Globus pallidus (tissue), 1 donor: ENCODE results near the gene MB21D2.

ENCODE experiments used
- DNase-seq: peaks from one replicate; pipeline ENCODE4 v3.0.0-alpha.2; 2015; ENCODE audit warnings: low spot score

MB21D2 gene

DNA sequence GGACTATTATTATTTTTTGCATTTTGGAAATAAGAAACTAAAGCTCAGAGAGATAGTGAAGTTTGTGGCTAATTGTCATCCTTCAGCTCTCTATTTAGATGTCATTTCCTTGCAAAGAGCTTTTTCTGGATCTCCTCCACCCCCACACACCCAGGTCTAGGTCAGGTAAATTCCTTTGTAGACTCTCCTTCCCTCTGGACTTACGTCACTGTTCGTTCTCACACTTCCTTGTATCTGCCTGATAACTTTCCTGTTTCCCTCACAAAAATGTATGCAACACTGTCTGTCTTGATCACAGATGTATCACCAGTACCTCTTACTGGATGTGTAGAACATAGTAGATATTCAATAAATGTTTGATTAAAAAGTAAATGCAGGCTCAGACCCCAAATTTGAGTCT lies 6.1 kb upstream of the MB21D2 start:
- no peak for DNase-seq

DNA sequence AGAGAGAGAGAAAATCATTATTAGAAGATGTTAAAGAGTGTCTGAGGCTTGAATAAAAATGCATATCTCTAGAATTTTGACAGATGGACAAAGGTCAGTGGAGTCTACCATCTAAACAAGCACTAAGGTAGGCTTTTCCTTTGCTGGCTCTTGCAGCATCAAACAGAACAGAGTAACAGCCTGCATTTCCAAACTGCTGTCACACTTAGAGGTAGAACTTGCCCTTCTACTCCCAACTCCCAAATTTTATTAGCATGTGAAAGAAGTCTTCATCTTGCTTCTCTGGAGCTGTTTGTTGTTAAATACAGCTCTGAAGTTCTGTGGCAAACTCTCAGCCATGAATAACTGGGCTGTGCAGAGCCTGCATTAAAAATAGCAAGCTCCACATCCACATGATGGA lies 4.1 kb upstream of the MB21D2 start:
- DNase-seq, result no peak

DNA sequence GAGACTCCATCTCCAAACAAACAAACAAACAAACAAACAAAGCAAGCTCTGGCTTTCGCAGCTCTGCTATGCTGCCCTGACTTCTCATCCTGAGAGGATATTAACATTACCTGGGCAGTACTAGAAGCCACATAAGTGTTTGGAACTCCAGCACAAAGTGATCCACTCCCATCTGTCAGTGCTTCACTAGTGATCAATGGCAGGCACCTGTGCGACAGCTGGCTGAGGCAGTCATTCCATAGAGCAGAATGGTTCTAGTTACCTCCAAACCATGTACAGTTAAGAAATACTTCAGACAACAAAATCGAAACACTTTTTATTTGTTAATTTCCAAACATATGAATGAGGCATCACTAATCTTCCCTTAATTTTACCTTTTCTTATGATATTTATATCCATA lies 2.8 kb upstream of the MB21D2 start:
- no peak for DNase-seq

DNA sequence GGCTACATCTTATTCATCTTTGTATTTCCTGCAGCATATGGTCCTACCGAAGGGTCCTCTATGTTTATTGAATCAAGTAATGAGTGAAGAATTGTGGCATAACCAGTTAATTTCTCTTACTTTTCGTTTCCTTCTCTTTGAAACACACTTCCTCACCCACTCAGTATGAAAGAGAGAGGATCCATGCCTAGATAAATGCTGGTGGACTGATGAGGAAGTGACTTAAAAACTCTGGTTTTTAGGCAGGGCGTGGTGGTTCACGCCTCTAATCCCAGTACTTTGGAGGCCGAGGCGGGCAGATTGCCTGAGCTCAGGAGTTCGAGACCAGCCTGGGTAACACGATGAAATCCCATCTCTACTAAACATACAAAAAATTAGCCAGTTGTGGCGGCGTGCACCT lies 2.2 kb upstream of the MB21D2 start:
- no peak for DNase-seq

DNA sequence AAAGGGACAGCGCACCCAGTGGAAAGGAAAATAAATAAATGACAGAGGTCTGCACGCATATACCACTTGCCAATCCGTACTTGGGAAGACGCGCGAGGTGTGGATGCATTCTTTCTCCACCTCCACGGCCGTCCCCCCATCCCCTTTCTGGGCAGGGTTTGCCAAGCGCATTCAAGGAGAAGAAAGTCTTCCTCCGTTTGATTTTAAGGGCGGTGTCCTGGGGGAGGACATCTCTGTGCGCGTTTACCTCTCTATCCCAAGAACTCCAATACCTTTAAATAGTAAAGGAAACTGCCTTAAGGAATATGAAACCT lies 576 bp upstream of the MB21D2 start:
- no peak for DNase-seq

DNA sequence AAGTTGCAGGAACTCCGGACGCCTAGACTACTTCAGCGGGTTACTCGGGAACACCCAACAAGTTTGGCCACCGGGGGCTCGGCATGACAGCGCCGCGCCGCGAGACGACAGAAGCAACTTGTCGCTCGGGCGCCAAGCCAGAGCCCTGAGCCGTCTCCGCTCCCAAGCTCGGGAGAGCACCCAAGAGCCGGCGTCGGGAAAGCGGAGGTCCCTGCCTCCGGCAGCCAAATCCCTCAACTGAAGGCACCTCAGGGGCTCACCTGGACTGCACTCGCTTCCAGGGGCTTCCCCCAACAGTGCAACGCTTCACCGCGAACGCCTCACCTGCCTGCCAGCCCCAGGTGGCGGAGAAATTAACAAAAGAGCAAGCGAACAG lies 640 bp downstream of the MB21D2 start:
- DNase-seq, result peak; percentile 74

DNA sequence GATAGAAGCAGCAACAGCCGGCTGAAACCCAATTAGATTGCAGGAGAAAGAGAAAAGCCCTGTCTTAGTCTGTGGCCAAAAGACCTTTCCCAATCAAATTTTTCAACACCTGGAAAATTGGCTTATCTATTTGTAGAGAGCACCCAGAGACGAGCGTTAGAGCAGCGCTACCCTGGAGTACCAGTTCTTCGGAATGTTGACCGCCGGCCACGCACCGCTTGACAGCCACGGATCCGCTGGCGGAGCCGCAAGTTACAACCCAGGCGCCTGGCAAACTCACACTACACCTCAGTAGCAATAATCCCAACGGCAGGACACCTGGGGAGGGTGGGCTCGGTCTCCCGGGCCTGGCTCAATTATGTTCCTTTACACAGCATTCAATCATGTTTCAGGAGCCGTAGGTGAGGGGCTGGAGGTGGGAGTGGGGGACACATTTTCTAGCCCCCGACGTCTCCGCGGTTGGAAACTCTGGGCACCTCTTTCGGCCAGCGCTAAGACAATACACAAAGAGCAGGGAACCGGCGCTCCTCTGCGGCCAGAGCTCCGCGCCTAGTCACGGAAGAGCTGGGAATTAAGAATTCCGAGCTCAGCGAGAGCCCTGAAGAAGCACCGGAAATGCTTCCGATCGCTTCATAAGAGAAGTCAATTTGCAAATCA lies 1.2 kb downstream of the MB21D2 start:
- no peak for DNase-seq

DNA sequence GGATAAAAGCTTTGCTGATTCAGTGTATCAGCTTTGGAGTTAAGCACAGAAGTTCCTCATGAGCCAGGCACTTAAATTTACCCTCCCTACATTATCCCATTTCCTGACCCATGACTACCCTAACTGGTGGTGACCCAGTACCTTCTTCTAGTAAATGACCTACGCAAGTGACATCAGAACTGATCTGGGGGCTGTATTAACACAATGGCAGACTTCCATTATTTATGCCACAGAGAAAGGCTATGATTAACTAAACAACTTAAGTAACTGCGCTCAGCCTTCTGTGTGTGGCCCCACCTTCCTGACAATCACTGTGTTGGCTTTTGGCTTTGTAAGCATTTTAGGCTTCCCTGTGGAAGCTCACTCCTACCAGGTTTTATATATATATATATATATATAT lies 1.9 kb downstream of the MB21D2 start:
- DNase-seq, result no peak

DNA sequence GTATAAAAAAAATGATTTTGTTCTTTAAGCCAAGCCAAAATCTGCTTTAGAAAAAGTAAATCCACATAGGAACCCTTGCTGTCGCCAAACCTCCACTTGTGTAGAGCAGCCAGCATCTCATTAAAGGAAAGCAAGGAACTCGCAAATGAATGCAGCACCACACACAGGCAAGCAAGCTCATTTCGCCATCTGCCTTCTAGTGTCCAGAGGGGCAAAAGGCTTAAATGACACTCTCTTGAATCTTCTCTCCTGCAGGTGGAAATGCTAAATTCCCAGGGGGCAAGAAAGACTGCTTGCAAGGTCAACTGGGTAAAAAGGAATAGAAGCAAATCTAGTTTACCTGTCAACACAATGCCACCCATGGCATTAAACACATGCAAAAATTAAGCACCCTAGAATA lies 2.4 kb downstream of the MB21D2 start:
- peak; percentile 60 for DNase-seq

DNA sequence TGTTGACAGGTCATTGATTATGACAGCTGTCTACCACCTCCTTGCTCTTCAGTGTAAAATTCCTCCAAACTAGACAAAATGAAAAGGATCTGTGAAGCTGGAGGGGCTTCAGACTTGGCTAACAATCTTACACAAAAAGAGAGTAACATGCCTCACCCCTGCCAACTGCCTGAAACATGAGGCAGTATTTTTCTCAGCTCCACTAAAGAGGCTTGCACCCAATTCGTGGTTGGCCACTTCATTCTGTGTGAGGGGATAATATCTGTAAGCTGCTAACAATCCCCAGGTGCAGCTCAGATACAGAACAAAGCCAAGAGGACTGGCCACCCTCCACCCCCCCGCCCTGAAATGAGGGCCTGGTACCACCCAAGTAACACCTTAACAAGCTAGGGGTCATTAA lies 2.8 kb downstream of the MB21D2 start:
- DNase-seq, result no peak

DNA sequence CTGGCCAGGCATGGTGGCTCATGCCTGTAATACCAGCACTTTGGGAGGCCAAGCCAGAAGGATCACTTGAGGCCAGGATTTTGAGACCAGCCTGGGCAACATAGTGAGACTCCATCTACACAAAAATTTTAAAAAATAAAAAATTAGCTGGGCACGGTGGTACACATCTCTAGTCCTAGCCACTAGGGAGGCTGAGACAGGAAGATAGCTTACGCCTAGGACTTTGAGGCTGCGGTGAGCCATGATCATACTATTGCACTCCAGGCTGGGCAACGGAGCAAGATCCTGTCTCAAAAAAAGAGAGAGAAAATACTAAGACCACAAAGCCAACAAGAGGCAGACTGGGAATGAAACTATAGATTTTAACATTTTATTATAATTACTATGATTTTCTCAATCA lies 4.1 kb downstream of the MB21D2 start:
- DNase-seq, result no peak

DNA sequence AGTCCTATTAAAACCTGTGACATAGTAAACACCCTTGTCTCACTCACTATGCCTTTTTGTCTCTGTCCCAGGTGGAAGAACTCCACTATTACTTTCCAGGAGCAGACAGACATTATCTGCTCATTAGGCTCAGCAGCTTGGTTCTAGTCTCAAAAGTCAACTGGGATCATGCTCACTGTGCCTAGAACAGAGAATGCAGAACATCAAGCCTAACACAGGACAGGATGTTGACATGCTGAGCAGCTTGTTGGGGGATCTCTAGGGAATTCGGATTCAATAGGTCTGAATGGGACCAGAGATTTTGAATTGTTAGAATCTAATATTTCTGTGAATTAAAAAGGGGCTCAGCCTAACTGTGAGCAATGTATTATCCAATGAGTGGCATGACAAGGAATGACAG lies 6.4 kb downstream of the MB21D2 start:
- DNase-seq, result no peak

DNA sequence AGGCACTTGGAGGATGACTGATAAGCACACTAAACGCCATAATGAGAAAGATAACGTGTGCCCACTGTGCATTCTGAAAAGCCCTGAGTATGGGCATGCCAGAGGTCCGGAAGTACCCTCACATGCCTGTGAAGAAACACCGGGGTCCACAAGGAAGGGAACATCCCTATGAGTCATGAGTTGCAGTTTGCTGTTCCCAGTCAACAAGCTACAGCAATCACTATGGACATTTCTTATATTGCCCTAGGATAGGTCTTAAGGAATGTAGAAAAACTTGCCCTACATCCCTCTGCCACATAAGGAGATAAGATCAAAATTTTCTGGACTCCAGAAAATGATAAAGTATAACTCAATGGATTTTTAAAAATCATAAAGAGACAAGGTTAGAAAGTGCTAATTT lies 9.9 kb downstream of the MB21D2 start:
- DNase-seq, result no peak

DNA sequence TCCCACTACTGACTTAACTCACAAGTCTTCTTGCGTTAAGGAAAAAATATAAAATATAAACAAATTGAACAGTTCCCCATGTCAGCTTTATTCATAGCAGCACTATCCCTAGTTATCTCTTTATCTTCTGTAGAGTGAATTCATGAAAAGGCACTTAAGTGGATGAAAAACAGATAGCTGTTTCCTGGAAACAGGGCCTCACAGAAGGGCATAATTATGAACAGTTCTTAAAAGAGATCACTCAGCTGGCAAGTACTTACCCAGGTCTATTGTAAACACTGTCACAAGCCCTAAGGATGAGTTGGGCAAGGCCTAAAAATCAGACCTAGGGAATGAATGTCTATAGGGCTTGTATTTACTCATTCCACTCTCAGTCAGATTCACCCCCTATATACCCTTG lies 10.7 kb downstream of the MB21D2 start:
- DNase-seq, result no peak

DNA sequence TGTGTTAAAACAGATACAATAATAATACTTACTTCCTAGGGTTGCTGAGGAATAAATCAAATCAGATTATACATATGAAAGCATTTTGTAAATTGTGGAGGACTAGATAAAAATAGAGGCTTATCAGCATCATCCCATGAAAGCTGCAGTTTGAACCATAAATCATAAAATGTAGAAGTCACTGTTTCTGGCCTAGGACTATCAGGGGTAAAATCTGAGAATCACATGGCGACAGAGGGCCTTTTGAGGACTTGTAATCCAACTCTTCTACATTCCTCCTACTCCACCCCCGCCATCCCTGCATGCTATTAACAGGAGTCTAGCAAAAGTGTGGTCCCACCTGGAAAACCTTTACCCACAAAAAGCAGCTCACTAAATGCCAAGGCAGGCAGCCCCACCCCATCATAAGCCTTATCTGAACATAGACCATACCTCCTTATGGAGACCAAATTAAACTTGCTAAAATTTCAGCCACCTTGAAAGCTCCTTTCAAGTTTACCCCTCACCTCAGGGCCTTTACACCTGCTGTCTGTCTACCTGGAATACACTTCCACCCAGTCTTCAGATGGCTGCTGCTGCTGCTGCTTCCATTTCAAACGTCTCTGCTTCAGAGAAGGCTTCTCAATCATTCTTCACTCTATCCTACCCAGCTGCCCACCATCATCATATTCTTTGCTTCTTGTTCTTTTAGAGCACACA lies 11.5 kb downstream of the MB21D2 start:
- no peak for DNase-seq

DNA sequence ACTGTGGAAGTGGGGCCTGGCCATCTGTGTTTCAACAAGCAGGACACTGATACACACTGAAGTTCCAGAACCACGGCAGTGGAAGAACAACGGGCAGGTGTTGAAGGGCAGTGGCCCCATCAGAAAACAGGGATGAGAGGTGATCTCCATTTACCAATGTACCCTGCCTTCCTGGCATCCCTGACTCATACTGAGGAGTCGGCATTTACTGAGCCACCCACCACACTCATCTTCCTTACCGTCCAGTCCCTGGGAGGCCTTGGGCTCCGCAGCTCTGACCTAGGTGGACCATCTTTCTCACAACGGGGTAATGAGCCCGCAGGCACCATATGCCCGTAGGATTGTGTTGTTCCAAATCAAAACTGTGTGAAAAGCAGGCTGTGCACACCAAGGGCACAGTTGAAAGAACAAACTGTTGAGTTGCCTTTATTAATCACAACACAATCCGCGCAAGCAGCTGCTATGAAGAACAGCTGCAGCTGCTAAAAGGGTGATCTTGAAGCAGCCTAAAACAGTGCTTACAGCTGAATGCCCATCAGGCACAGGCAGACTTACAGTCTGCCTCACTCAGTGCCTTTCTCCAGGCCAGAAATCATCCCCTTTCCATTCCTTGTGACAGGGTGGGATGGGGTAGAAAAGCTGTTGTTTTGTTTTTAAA lies 12.9 kb downstream of the MB21D2 start:
- DNase-seq, result no peak

DNA sequence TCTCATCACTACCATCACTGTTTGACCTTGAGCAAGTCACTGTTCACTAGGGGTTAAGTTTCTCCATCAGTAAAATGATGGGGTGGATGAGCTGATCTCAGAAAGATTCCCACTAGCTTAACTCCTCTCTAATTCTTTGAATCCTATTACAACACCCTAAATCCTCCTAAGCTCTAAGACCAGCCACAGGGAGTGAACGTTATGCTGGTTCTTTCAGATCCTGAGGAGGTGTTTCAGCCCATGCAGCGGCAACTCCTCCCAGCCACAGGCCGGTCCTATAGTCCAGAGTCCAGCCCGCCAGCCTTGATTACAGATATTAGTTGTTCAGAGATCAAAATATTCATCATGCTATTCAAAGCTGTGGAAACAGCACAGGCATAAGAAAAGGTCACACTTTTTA lies 15.1 kb downstream of the MB21D2 start:
- no peak for DNase-seq

DNA sequence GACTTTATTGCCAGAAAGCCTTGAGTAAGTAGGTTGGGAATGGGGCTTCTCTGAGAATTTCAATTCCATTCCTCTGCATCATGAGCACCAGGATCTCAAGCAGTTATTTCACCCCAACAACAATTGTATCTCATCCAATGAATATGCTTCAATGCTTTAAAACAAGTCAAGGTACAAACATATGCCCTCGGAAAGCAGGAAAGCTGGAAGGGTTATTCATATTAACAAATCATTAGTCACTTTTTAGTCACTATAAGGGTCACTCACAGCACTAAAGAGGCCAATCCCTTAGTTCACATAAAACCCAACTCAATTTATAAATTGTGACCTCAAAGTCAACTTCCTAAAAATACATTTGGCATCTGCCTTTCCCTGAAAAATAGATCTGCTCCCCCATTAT lies 16.2 kb downstream of the MB21D2 start:
- DNase-seq, result no peak

DNA sequence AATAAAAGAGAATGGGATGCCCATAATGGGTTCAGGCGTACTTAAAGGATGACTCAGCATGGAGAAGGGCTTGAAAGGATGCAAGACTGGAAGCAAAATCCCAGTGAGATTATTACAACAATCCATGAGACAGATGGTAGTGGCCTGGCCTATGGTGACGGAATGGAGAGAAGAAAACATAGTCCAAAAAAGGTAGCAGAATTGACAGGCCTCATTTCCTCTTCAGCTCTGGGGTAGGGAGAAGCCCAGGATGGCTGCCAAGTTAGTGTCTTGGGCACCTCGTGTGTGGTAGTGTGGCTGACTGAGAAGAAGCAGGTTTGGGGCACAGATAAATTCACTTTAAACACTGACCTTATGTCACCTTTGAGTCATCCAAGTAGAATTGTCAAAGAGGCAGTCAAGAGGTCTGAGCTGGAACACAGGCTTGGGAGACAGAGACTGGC lies 18.1 kb downstream of the MB21D2 start:
- no peak for DNase-seq

DNA sequence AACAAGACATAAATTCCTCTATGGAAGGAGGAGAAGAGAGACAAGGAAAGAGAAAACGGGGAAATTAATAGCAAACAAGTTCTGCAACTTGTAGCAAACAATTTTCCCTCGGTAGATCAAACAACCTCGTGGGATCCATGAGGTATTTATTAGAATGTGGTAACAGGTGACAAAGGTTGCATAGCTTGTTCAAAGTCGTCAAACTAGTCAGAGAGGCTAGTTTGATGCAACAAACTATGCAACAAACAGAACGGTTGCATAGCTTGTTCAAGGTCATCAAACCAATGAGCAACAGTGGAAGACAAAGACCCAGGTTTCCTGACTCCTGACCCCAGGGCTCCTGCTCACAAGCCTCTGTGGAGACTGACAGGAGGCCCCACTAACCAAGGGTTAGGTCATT lies 20.7 kb downstream of the MB21D2 start:
- DNase-seq, result no peak

DNA sequence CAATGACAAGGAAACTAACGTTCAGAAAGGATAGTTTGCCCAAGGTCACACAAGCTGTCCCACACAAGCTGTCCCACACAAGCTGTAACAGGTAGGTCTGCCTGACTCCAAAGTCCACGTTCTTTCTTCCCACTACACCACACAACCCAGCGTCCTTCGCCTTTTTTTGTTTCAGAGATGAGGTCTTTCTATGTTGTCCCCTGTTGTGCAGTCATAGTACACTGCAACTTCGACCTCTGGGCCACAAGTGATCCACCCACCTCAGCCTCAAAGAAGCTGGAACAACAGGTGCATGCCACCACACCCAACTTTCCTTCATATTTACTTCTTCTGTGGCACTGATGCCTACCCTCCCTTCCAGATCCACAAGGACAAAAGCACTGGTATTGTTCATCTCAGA lies 21.4 kb downstream of the MB21D2 start:
- no peak for DNase-seq

DNA sequence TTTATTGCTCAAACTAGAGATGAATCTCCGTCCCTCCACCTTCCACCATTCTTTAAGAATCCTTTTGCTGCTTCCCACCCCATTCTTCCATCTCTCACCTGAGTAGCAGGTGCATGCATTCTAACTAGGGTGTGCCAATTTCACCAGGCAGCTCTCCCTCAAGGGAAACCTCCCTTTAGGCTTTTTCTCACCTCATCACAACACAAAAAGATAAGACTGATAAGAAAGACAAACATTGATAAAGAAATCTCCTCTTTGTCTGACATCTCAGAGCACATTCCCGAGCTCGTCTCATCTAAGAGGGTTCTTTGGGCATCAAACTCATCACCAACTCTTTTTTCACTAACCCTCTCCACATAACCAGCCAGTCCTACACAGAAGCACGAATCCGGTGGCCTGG lies 23.0 kb downstream of the MB21D2 start:
- DNase-seq, result no peak

DNA sequence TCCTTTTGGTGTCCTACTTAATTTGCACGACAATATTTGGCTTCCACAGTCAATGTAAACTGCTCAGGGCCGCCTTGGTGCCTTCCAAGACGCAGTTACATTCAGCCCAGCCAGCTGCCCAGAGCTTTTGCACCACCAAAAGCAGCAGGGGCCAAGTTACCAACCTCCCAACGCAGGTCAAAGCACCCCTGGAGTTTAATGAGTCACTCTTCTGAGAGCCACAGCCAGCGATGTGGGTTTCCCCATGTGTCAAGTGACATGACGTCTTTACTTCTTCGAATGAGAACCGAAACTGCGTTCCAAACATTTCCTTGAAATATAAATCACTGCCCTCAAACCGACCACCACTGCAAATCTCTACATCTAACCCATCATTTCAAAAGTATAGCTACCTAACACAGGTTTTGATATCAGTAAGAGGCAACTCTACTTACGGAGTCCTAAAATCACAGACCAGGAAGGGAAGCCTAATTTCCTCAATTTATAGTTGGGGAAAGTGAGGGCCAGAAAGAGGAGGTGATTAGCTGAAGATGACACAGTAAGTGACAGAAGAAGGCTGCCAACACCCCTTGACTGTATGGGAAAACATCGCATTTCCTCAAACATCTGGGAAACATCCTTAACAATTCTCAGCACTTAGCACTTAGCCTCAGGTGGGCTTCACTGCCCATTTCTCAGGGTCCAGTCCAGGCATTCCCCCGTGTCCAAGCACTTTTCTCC lies 24.5 kb downstream of the MB21D2 start:
- DNase-seq, result peak; percentile 49
